Lower leg skin (tissue), 3 donors: ENCODE measurements around the gene TACO1.

Experiments
- POLR2A ChIP-seq, 2 donors: fragments of 450-650 bp; IDR thresholded peaks; one replicate each; pipeline ENCODE4 v1.6.1; 2016 to 2017; ENCODE audit warnings: antibody characterized with exemption in 2 of 2, mild to moderate bottlenecking in 1 of 2, moderate library complexity in 1 of 2
- TF ChIP-seq, protein P1 (sequence below), 3 donors: fragments of 450-650 bp; IDR thresholded peaks; one replicate each; pipeline ENCODE4 v1.5.1; 2016; ENCODE audit warnings: antibody characterized with exemption in 3 of 3, mild to moderate bottlenecking in 3 of 3, moderate library complexity in 2 of 3

DNA sequence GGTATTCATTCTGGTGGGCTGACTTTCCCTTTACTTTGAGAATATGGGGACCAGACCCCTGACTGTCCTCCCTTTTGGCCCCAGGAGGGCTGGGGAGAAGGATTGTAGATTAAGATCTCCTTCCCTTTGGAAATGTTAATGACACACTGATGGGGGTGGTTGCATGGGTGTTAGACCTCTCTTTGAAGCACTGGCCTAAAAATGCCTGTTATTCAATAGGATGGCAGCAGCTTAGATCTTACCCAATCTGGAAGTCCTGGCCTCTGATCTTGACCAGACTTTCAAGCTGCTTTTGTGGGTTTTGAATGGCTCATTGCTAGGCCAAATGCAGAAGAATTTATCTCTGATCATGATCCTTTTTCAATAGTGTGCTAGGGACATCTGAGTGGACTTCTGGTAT is 47.2 kb downstream of the TACO1 start:
- TF ChIP-seq, protein P1, sequence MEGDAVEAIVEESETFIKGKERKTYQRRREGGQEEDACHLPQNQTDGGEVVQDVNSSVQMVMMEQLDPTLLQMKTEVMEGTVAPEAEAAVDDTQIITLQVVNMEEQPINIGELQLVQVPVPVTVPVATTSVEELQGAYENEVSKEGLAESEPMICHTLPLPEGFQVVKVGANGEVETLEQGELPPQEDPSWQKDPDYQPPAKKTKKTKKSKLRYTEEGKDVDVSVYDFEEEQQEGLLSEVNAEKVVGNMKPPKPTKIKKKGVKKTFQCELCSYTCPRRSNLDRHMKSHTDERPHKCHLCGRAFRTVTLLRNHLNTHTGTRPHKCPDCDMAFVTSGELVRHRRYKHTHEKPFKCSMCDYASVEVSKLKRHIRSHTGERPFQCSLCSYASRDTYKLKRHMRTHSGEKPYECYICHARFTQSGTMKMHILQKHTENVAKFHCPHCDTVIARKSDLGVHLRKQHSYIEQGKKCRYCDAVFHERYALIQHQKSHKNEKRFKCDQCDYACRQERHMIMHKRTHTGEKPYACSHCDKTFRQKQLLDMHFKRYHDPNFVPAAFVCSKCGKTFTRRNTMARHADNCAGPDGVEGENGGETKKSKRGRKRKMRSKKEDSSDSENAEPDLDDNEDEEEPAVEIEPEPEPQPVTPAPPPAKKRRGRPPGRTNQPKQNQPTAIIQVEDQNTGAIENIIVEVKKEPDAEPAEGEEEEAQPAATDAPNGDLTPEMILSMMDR (IDR thresholded peaks at IDR 0.05), result no peak
- TF ChIP-seq POLR2A (IDR thresholded peaks at IDR 0.05), result no peak
